GM10266 (cell line): ENCODE measurements around the gene UBA7.

Experiments used
- DNase-seq: peaks from one replicate; pipeline ENCODE4 v3.0.0; 2012; ENCODE audit errors: extremely low spot score
- TF ChIP-seq, protein P1 (sequence below): IDR thresholded peaks from 2 replicates; pipeline ENCODE4 v1.5.1; 2012; ENCODE audit warnings: mild to moderate bottlenecking, low read depth; ENCODE audit not compliant: control insufficient read depth, insufficient read depth; ENCODE audit errors: missing control alignments

Gene UBA7

DNA sequence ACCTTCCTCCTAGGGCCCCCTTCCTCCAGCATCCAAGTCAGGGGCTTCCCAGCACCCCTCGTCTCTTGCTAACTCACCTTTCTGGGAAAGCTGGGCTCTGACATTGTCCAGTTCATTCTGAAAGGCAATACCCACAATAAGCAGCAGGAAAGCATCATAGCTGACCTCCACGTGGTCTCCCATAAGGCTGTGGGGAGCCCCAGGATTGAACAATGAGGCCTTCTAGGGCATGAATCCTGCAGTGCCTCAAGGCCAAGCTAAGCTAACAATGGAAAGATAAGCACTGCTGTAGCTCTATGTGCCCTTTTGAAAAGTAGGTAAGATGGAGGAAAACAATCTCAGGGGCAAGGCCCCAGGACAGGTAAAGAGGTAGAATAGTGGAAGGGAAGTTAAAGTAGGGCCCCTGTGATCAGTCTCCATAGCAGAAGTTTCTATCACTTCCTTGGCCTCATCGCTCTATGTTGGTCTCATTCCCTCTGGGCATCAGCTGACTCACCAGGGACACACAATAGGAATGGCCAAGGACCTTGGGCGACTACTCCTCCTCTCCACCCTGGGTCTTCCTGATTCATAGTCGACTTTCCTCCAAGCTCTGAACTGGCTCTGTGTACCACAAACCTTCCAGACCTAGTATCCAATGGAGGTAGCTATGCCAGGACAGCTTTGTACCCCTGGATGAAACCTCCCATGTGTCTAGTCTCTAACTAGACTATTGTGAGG lies 30.9 kb upstream of the UBA7 start:
- DNase-seq, result no peak
- TF ChIP-seq, protein P1, sequence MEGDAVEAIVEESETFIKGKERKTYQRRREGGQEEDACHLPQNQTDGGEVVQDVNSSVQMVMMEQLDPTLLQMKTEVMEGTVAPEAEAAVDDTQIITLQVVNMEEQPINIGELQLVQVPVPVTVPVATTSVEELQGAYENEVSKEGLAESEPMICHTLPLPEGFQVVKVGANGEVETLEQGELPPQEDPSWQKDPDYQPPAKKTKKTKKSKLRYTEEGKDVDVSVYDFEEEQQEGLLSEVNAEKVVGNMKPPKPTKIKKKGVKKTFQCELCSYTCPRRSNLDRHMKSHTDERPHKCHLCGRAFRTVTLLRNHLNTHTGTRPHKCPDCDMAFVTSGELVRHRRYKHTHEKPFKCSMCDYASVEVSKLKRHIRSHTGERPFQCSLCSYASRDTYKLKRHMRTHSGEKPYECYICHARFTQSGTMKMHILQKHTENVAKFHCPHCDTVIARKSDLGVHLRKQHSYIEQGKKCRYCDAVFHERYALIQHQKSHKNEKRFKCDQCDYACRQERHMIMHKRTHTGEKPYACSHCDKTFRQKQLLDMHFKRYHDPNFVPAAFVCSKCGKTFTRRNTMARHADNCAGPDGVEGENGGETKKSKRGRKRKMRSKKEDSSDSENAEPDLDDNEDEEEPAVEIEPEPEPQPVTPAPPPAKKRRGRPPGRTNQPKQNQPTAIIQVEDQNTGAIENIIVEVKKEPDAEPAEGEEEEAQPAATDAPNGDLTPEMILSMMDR, result no peak

DNA sequence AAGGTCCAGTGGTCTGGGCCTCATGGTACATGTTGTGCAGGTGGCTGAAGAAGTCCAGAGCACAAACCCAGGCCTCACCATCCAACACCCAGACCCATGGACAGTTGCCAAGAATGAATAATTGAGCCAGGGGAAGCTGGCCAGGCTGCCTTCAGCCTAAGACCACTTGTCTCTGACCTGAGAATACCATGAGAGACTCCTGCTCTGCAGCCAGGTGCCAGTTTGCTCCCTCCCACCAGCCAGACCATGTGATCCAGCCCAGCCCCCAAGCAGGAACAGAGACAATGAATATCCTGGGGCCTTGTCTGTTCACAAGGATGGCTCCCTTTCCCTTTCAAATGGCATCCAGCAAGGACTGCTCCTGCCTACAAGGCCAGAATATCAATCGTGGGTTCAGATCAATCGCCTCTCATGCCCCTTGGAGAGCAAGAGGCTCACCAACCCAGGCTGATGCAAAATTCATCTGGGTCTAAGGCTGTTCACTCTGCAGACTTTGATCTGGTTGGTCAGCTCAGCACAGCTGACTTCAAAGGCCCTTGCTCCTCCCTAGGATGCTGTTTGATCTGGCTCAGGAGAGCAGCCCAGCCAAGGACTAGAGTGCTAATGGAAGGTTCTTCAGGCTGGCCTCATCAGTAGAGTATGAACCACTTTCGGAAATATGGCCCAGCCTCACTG lies 29.2 kb upstream of the UBA7 start:
- TF ChIP-seq, protein P1, result no peak
- no peak for DNase-seq

- TF ChIP-seq, protein P1, result no peak
- no peak for DNase-seq
Observed at GRCh38 chr3:49841806-49842205, 28.1 kb upstream of the UBA7 start.

DNA sequence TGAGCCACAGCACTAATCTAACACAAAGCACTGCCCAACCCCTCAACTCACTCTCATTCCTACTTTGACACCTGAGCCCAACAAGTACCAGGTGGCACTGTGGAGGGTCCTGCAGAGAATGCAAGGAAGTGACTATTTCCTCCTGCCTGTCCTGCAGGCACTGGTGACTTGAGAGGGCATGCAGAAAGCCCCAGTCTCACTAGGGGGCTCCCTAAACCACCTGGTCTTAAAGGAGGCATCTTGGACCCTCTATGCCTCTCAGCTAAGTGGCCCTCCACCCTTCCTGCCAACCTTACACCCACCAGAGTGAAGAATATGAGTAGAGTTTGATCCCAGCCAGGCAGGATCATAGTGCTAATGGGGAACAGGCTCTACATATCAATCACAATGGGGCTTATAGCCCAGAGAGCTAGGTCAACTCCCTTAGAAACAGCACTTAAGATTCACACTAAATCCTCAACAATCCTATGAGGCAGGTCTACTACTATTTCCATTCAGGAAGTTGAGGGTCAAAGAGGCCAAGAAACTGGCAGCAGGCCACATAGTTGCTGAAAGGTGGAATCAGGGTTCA lies 27.5 kb upstream of the UBA7 start:
- TF ChIP-seq, protein P1, result peak; percentile 46
- DNase-seq, result peak; percentile 36

- TF ChIP-seq, protein P1, result no peak
- DNase-seq, result no peak
Observed at GRCh38 chr3:49840388-49840787, 26.6 kb upstream of the UBA7 start.

- TF ChIP-seq, protein P1, result peak; percentile 98
- peak; percentile 72 for DNase-seq
Observed at GRCh38 chr3:49839193-49839809, 25.5 kb upstream of the UBA7 start.
